T-helper 2 cell treated with Interferon-gamma antibody and Interleukin-4, amounts not matched to agents 100 ng/mL and 5 ng/mL, for 36 hours (primary cell): ENCODE data around the gene COPS6. TPM values are rescaled to one million over a fixed set of nuclear protein-coding genes. Genes with fewer than 3 reads are reported as not detected.

Experiments used
- intact Hi-C: fragments of 100-400 bp; cut with micrococcal nuclease; formaldehyde crosslinking; loops from one replicate; pipeline ENCODE4 v1.15.1; 2023
- total RNA-seq: library from RNA; stranded (reverse); gene quantifications from 2 replicates; pipeline ENCODE4 v1.2.3, GENCODE V29; 2022

Gene COPS6
- 101 and 102 TPM in 2 replicates for total RNA-seq

GRCh38 chr7:100088621-100089457 is at the start of gene COPS6:
Gene COPS6 (plus strand): TSS chr7:100088969. CDS start chr7:100088991, 22 bp downstream.
- intact Hi-C loops, result loop anchor here (1.0 to 10.0 kb wide), 4 partner anchors 11 to 684 kb away; partner anchors contain the start of genes BUD31, FAM200A, PDAP1 and ZNF655

- intact Hi-C loops, result no loop called here
Measured at GRCh38 chr7:100040575-100040974, 48.2 kb upstream of the COPS6 start.

GRCh38 chr7:100044718-100045117 is 44.1 kb upstream of the COPS6 start:
- intact Hi-C loops, result no loop called here

GRCh38 chr7:100048680-100049079 is 40.1 kb upstream of the COPS6 start:
- intact Hi-C loops, result loop anchor here (2.0 kb wide), 3 partner anchors 32 to 130 kb away; partner anchors contain the start of genes TRIM4, ZKSCAN1 and ZNF3

DNA sequence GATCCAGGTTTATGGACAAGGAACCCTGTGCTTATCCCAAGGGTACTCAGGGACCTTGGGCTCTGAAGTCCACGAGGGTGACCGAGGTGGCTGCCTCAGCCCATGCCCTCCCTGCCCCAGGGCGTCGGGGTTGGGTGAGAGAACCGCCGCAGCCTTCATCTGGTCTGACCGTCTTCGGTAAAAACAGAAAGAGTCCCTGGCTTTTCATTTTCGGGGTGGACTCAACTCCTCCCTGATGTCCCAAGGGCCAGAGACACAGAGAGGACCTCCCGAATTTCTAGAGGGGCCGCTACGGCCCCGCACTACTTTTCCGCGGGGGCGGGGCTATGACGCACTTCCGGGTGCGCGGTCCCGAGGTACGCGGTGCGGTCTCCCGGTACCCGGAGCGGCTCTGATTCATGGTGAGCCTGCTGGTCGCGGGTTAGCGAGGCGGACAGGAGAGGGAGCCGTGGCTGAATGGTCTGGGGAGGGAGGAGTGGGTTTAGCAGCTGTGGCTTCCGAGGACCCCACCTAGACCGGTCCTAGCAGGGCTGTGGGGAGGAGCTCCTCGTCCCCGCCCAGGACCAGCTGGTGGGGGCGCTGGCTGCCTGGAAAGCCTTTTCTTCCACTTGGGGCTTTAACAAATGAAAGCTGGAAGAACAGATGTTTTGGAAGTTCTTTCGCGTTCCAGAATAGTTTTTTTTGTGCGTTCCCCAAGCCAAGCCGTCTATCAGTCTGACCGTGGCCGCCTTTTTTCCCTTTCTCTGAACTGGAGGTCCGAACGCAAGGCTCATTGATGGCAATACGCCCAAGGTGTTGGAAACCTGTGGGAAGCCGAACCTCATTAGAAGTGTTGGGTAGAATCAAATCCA is 39.1 kb upstream of the COPS6 start, which contains the start of gene ZSCAN21:
Gene ZSCAN21 (plus strand): TSS at position 334 of the 851 bp plus-strand sequence. CDS start 7,233 bp downstream, outside the sequence.
- intact Hi-C loops, result loop anchor here (2.0 kb wide), 3 partner anchors 31 to 131 kb away; partner anchors contain the start of genes TRIM4, ZKSCAN1 and ZNF3

- intact Hi-C loops, result no loop called here
Measured at GRCh38 chr7:100051611-100052010, 37.2 kb upstream of the COPS6 start.

DNA sequence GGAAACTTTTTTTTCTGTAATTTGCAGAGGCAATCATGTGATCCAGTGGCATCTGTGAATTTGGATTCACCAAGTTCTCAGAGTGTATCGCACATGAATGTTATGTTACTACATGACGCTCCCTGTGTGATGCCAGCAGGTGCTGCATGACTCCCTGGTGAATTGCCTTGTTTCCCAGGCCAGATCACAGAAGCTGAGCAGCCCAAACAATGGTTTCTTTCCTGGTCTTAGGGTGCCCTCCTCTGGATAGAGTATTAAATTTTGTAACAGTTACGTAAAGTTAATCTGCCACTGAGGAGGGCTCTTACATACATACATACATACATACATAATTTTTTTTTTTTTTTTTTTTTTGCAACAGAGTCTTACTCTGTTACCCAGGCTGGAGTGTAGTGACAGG is 35.6 kb upstream of the COPS6 start:
- intact Hi-C loops, result loop anchor here (1.0 kb wide), 2 partner anchors 59 to 140 kb away; no protein-coding TSS in a partner anchor

GRCh38 chr7:100057006-100057405 is 31.8 kb upstream of the COPS6 start:
- intact Hi-C loops, result no loop called here

DNA sequence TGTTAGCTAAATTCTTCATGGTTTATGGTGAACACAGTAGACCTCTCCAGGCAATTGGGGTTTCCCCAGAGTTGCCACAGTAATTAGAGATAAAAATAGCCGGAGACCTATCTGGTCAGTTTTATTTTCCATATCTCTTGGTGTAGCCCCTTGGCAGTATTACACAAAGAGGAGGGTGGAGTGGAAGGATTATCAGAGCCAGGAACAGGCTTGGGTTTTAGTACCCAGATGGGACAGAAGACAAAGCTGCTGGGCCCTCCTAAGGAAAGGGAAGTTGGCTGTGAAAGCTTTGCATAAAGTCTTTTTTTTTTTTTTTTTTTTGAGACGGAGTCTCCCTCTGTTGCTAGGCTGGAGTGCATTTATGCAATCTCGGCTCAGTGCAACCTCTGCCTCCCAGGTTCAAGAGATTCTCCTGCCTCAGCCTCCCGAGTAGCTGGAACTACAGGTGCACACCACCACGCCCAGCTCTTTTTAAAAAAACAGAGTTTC is 29.5 kb upstream of the COPS6 start:
- intact Hi-C loops, result no loop called here

DNA sequence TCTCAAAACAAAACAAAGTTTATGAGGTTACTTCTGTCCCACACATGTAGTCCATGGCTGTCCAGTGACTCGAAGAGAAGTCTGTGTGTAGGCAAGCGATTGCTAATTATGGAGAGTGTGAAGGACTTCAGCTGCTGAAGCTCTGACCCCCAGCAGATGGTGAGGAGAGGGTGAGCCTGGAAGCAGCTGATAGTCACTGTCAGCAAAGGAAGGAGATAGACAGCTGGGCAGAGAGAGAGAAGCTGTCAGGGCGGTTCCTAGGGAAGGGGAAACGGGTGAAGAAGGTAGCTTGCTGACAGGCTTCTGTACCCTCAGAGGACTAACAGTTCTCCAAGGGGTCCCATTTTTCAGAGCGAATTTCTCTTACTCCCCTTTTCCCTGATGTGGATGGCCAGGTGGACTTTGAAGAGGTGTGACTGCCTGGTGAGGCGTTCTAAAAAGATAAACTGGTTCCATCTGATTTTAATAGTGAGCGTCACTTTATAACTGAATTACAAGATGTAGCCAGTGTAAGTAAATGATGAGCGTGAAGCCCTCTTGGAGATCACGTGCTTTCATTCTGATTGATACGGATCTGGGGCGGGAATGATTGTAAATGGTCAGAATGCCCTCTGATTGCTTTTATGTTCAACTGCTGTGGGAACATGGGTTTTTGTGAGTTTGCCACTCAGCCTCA is 27.1 kb upstream of the COPS6 start:
- intact Hi-C loops, result no loop called here

DNA sequence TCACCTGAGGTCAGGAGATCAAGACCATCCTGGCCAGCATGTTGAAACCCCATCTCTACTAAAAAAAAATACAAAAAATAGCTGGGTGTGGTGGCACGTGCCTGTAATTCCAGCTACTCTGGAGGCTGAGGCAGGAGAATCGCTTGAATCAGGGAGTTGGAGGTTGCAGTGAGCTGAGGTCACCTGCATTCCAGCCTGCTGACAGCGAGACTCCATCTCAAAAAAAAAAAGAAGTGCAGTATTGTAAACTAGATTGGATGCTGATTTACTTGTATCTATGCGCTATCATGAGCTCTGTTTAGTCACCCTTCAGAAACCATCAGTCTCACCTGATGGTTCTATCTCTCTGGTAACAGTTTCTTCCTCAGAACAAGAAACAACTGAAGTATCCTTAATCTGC is 25.4 kb upstream of the COPS6 start:
- intact Hi-C loops, result no loop called here

DNA sequence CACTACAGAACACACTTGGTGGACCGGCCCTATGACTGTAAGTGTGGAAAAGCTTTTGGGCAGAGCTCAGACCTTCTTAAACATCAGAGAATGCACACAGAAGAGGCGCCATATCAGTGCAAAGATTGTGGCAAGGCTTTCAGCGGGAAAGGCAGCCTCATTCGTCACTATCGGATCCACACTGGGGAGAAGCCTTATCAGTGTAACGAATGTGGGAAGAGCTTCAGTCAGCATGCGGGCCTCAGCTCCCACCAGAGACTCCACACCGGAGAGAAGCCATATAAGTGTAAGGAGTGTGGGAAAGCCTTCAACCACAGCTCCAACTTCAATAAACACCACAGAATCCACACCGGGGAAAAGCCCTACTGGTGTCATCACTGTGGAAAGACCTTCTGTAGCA is 24.6 kb upstream of the COPS6 start:
- intact Hi-C loops, result no loop called here

- intact Hi-C loops, result no loop called here
Measured at GRCh38 chr7:100065452-100066186, 23.1 kb upstream of the COPS6 start.

GRCh38 chr7:100066953-100067352 is 21.8 kb upstream of the COPS6 start:
- intact Hi-C loops, result no loop called here

DNA sequence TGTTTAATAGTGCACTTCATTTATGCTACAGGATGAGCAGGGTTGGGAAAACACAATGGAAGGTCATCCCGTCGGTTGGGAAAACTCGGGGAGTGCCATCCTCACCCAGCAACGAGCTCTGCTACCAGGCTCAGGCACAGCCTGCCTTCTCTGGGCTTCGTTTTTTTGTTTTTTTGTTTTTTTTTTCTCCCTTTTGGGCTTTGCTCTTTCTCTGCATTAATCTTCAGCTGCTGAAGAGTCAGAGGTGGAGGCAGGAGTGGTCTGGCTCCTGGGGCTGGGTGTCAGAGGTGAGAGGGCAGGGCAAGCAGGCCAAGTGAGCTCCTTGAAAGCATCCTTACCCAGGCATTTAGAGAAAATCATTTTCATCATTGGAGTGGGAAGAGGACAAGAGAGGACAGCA is 18.8 kb upstream of the COPS6 start:
- intact Hi-C loops, result no loop called here

DNA sequence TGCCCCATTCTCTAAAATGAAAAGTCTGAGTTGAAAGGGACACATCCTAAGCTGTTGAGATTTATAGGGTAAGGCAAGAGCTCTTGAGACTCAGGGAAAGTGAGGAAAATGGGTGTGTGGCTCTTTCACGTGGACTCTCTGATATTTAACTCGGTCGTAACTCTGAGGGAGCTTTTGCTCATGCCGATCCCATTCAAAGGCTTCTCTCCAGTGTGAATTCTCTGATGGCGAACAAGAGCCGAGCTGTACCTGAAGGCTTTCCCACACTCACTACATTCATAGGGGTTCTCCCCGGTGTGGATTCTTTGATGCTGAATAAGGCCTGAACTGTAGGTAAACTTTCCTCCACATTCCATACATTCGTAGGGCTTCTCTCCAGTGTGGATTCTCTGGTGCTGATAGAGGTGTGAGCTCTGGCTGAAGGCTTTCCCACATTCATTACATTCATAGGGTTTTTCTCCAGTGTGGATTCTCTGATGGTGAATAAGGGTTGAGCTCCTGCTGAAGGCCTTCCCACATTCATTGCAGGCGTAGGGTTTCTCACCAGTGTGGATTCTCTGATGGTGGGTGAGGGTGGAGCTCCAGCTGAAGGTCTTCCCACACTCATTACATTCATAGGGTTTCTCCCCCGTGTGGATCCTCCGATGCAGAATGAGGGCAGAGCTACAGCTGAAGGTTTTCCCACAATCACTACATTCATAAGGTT is 17.6 kb upstream of the COPS6 start:
- intact Hi-C loops, result no loop called here

- intact Hi-C loops, result no loop called here
Measured at GRCh38 chr7:100072462-100072861, 16.3 kb upstream of the COPS6 start.

DNA sequence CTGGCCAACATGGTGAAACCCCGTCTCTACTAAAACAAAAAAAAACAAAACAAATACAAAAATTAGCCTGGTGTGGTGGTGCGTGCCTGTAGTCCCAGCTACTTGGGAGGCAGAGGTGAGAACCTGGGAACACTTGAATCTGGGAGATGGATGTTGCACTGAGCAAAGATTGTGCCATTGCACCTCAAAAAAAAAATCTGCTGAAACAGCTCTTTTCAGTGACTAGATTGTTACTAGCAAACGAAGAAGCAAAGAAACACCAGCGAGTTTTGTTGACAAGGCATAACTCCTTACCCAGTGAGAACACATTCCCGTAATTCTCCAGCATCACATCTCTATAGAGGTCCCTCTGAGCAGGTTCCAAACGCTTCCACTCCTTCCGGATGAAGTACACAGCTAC is 13.9 kb upstream of the COPS6 start:
- intact Hi-C loops, result no loop called here

GRCh38 chr7:100075418-100075817 is 13.4 kb upstream of the COPS6 start:
- intact Hi-C loops, result no loop called here

DNA sequence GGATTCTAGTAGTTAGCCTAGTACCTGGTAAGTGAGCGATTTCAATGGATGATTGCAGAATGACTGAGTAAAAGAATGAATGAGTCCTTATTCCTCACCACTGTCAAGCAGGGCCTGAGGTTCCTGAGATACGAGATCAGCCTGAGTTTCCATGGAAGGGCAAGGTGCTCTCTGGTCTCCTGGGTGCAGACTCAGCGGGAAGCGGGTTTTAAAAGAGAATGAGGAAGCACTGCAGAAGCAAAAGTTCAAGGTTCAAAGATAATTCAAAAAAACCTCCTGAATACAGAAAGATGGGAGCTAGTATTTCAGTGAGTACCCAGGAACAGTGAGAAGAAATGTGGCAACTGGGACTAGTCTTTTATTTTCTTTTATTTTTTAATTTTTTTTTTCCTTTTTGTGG is 11.6 kb upstream of the COPS6 start:
- intact Hi-C loops, result no loop called here
